ENCODE data around the gene MSRB3. TPM values are rescaled to one million over a fixed set of nuclear protein-coding genes. Genes with fewer than 3 reads are reported as not detected.

MSRB3 gene
- total RNA-seq, 5 donors from 2014 or later (not counting 1 experiment from before 2014, with no cell fraction given) = 0.22 to 0.90 (median 0.56) TPM

DNA sequence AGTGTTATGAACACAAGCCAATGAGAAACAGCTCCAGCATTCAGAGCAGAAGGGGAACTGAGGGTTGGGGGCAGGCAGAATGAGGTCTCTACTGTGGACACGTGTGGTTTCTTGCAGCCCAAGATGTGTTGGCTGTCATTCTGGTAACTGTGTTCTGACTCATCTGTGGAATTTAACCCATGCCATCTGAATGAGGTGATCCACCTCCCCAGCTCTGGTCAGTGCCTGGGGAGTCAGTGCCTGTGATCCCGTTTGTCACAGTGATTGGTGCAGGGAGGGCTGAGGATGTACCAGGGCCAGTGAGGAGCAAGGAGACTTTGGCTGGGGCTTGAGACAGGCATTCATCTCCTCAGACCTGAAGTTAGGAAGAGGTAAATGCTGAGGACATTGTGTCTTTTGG, 216.8 kb downstream of the MSRB3 start:
- Histone ChIP-seq H3K4me1 (ENCODE audit: control insufficient read depth in 1 of 2, extremely low read depth in 1 of 2, insufficient read depth in 2 of 2, low read length in 2 of 2) (no peaks in the 10 kb centered on the region), H3K9me3 (no peaks in the 10 kb centered on the region), H3K27me3 (replicated peaks in 1 of 2; ENCODE audit: control insufficient read depth in 2 of 2, extremely low read depth in 1 of 2, insufficient read depth in 2 of 2, low read length in 1 of 2) (peaks cover 0 to 3% of the 10 kb centered on the region in 2 experiments), H3K4me3 (ENCODE audit: control insufficient read depth in 1 of 2, extremely low read depth in 1 of 2, low read length in 1 of 2) (no peak overlapping the region), H3K36me3 (ENCODE audit: control insufficient read depth in 2 of 2, extremely low read depth in 1 of 2, insufficient read depth in 1 of 2, low read length in 1 of 2) (no peaks in the 10 kb centered on the region), H3K27ac (ENCODE audit: low read length) (no peak overlapping the region)
- Mint-ChIP-seq H3K9me3 (peaks cover 0 to 6% (median 2%) of the 10 kb centered on the region in 3 donors), H3K4me1 (peaks cover 0 to 2% (median 0%) of the 10 kb centered on the region in 3 donors), H3K27me3 (peaks cover 0 to 3% of the 10 kb centered on the region in 2 donors), H3K27ac (no peak overlapping the region), H3K4me3 (no peak overlapping the region), H3K36me3 (no peaks in the 10 kb centered on the region)
- ChIA-PET CTCF (no interaction called here), POLR2A (no interaction called here)
- ATAC-seq (replicated peaks in 1 of 4) (no peak), DNase-seq (no peak)
- WGBS (ENCODE audit: insufficient coverage) = 40% methylated on average over 1 of the region's 2 CpGs

GRCh38 chr12:65496617-65497016, 218.1 kb downstream of the MSRB3 start:
- Mint-ChIP-seq H3K9me3 (peaks cover 0 to 4% (median under 1%) of the 10 kb centered on the region in 3 donors), H3K36me3 (no peaks in the 10 kb centered on the region), H3K27ac (no peak overlapping the region), H3K27me3 (peaks cover 0 to 3% of the 10 kb centered on the region in 2 donors), H3K4me3 (no peak overlapping the region), H3K4me1 (peaks cover 0 to 2% (median 0%) of the 10 kb centered on the region in 3 donors)
- Histone ChIP-seq H3K27me3 (replicated peaks in 1 of 2; ENCODE audit: control insufficient read depth in 2 of 2, extremely low read depth in 1 of 2, insufficient read depth in 2 of 2, low read length in 1 of 2) (peaks cover 0 to 3% of the 10 kb centered on the region in 2 experiments), H3K9me3 (no peaks in the 10 kb centered on the region), H3K27ac (ENCODE audit: low read length) (no peak overlapping the region), H3K4me1 (ENCODE audit: control insufficient read depth in 1 of 2, extremely low read depth in 1 of 2, insufficient read depth in 2 of 2, low read length in 2 of 2) (no peaks in the 10 kb centered on the region), H3K4me3 (ENCODE audit: control insufficient read depth in 1 of 2, extremely low read depth in 1 of 2, low read length in 1 of 2) (no peak overlapping the region), H3K36me3 (ENCODE audit: control insufficient read depth in 2 of 2, extremely low read depth in 1 of 2, insufficient read depth in 1 of 2, low read length in 1 of 2) (no peaks in the 10 kb centered on the region)
- ChIA-PET POLR2A (no interaction called here), CTCF (no interaction called here)
- WGBS (ENCODE audit: insufficient coverage) = no CpG with 5 or more reads among the region's 2 CpGs
- ATAC-seq (replicated peaks in 1 of 4) (no peak), DNase-seq (no peak)

DNA sequence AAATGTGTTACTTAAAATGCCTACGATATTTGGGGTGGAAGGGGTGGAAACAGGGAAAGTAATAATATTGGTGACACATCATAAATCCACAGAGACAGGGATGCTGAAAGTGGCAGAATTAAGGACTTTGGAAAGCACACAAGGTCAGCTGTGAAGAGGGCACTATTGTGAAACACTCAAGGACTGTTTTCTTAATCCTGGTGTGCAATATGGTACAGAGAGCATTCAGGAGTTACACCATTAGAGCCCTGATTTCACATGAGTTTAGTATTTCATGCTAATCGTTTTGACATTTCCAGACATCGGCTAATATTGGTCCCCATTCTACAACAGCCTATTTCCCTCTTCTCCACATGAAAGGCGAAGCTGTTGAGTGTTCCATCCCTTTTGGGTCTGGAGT, 219.2 kb downstream of the MSRB3 start:
- no peak overlapping the region for H3K4me3 ChIP-seq (ENCODE audit: control insufficient read depth in 1 of 2, extremely low read depth in 1 of 2, low read length in 1 of 2)
- H3K4me3 Mint-ChIP-seq = no peak overlapping the region
- H3K27me3 ChIP-seq (replicated peaks in 1 of 2; ENCODE audit: control insufficient read depth in 2 of 2, extremely low read depth in 1 of 2, insufficient read depth in 2 of 2, low read length in 1 of 2) = peaks cover 0 to 3% of the 10 kb centered on the region in 2 experiments
- H3K36me3 ChIP-seq (ENCODE audit: control insufficient read depth in 2 of 2, extremely low read depth in 1 of 2, insufficient read depth in 1 of 2, low read length in 1 of 2) = no peaks in the 10 kb centered on the region
- ATAC-seq (replicated peaks in 1 of 4) (no peak), DNase-seq (no peak)
- no peaks in the 10 kb centered on the region for H3K4me1 ChIP-seq (ENCODE audit: control insufficient read depth in 1 of 2, extremely low read depth in 1 of 2, insufficient read depth in 2 of 2, low read length in 2 of 2)
- no peak overlapping the region for H3K27ac Mint-ChIP-seq
- no peaks in the 10 kb centered on the region for H3K36me3 Mint-ChIP-seq
- no peaks in the 10 kb centered on the region for H3K9me3 Mint-ChIP-seq
- ChIA-PET POLR2A (no interaction called here), CTCF (no interaction called here)
- peaks cover 3 to 6% of the 10 kb centered on the region in 2 donors for H3K27me3 Mint-ChIP-seq
- no peaks in the 10 kb centered on the region for H3K9me3 ChIP-seq
- peaks cover 0 to 2% (median 0%) of the 10 kb centered on the region in 3 donors for H3K4me1 Mint-ChIP-seq
- H3K27ac ChIP-seq (ENCODE audit: low read length) = no peak overlapping the region
- no CpG with 5 or more reads among the region's 4 CpGs for WGBS (ENCODE audit: insufficient coverage)

- WGBS (ENCODE audit: insufficient coverage) = 100% methylated on average over 6 of the region's 7 CpGs
- H3K4me3 Mint-ChIP-seq = no peak overlapping the region
- no peaks in the 10 kb centered on the region for H3K36me3 Mint-ChIP-seq
- no peak for DNase-seq
- H3K27me3 Mint-ChIP-seq = peaks cover 3 to 10% of the 10 kb centered on the region in 2 donors
- H3K4me1 Mint-ChIP-seq = no peaks in the 10 kb centered on the region
- Histone ChIP-seq H3K27ac (ENCODE audit: low read length) (no peak overlapping the region), H3K4me1 (ENCODE audit: control insufficient read depth in 1 of 2, extremely low read depth in 1 of 2, insufficient read depth in 2 of 2, low read length in 2 of 2) (no peaks in the 10 kb centered on the region), H3K27me3 (replicated peaks in 1 of 2; ENCODE audit: control insufficient read depth in 2 of 2, extremely low read depth in 1 of 2, insufficient read depth in 2 of 2, low read length in 1 of 2) (peaks cover 0 to 3% of the 10 kb centered on the region in 2 experiments), H3K9me3 (no peaks in the 10 kb centered on the region), H3K36me3 (ENCODE audit: control insufficient read depth in 2 of 2, extremely low read depth in 1 of 2, insufficient read depth in 1 of 2, low read length in 1 of 2) (no peaks in the 10 kb centered on the region), H3K4me3 (ENCODE audit: control insufficient read depth in 1 of 2, extremely low read depth in 1 of 2, low read length in 1 of 2) (no peak overlapping the region)
- CTCF ChIA-PET = no interaction called here
- H3K9me3 Mint-ChIP-seq = no peaks in the 10 kb centered on the region
- POLR2A ChIA-PET = no interaction called here
- no peak for ATAC-seq (replicated peaks in 1 of 4)
- no peak overlapping the region for H3K27ac Mint-ChIP-seq
Observed at GRCh38 chr12:65499167-65499566, 220.7 kb downstream of the MSRB3 start.

DNA sequence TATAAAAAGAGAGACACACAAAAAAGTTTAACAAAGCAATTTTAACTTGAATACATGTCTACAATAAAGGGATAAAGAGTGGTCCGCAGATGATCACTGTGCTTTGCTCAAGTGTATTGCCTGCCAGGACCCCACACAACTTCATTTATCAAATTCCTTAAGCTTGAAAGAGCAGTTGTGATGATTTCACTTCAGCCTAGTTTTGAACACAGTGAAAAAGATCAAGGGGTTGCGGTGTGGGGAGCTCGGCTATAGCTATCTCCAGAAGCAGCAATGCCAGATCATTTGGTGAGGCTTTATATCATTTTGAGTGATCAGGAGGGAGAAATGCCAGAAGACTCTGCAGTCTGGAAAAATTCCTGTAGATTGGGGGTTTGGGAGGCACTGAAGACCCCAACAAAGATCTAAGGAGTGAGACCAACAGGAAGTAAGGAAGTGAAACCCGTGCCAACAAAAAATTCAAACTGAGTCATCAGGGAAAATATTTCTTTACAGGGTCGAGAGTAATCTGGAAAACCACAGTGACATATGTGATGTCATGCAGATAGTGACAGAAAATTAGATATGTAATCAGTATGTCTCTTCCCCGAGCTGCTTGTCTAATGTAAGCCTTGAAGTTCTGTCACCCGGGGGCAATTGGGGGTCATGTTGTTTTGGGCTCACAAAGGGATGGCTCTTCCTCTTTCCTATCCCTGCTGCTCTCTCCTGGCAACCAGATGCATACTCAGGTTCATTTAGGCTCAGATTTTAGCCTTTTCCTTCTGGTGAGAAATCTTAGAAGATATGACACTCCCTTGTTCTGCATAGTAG, 221.8 kb downstream of the MSRB3 start:
- 88% methylated on average over 3 of the region's 7 CpGs for WGBS (ENCODE audit: insufficient coverage)
- H3K27ac ChIP-seq (ENCODE audit: low read length) = no peak overlapping the region
- ChIA-PET CTCF (interaction anchor here in 1 of 2 donors (0.6 kb wide), 1 partner anchor 277 kb away, joined by 4 read pairs; no protein-coding TSS in a partner anchor), POLR2A (no interaction called here)
- Mint-ChIP-seq H3K27ac (no peak overlapping the region), H3K9me3 (no peaks in the 10 kb centered on the region), H3K27me3 (peaks cover 0 to 10% of the 10 kb centered on the region in 2 donors), H3K4me1 (no peaks in the 10 kb centered on the region), H3K4me3 (no peak overlapping the region), H3K36me3 (no peaks in the 10 kb centered on the region)
- DNase-seq (no peak), ATAC-seq (replicated peaks in 1 of 4) (no peak)
- H3K27me3 ChIP-seq (replicated peaks in 1 of 2; ENCODE audit: control insufficient read depth in 2 of 2, extremely low read depth in 1 of 2, insufficient read depth in 2 of 2, low read length in 1 of 2) = no peaks in the 10 kb centered on the region
- no peaks in the 10 kb centered on the region for H3K4me1 ChIP-seq (ENCODE audit: control insufficient read depth in 1 of 2, extremely low read depth in 1 of 2, insufficient read depth in 2 of 2, low read length in 2 of 2)
- H3K36me3 ChIP-seq (ENCODE audit: control insufficient read depth in 2 of 2, extremely low read depth in 1 of 2, insufficient read depth in 1 of 2, low read length in 1 of 2) = no peaks in the 10 kb centered on the region
- H3K9me3 ChIP-seq = no peaks in the 10 kb centered on the region
- no peak overlapping the region for H3K4me3 ChIP-seq (ENCODE audit: control insufficient read depth in 1 of 2, extremely low read depth in 1 of 2, low read length in 1 of 2)

DNA sequence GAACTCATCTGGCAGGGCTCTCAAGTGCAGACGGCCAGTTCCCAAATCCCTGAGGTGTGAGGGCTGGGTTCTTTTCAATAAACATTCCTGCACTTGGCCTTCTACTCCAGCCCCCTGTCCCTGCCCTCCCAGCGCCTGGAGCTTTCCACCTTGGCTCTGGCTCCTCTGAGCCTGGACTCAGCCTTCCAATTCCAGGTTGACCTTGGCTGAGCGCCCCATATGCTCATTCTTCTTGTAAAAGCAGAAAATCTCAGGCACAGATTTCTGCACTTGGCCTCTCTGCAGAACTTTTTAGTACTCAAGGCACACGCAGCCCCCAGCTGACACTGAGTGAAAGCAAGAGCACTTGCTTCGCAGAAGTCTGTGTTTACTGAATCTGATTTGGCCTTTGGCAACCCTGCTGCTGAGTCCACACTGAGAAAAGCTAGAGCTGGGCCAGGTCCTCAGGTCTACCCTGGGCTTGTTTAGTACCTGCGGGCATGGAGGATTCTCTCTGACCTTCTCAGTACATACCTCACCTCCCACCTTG, 222.7 kb downstream of the MSRB3 start:
- ATAC-seq (replicated peaks in 1 of 4) = no peak
- DNase-seq = no peak
- Mint-ChIP-seq H3K4me1 (no peaks in the 10 kb centered on the region), H3K27ac (no peak overlapping the region), H3K9me3 (no peaks in the 10 kb centered on the region), H3K36me3 (no peaks in the 10 kb centered on the region), H3K4me3 (no peak overlapping the region), H3K27me3 (peaks cover 0 to 10% of the 10 kb centered on the region in 2 donors)
- ChIA-PET POLR2A (no interaction called here), CTCF (no interaction called here)
- Histone ChIP-seq H3K9me3 (no peaks in the 10 kb centered on the region), H3K4me1 (ENCODE audit: control insufficient read depth in 1 of 2, extremely low read depth in 1 of 2, insufficient read depth in 2 of 2, low read length in 2 of 2) (no peaks in the 10 kb centered on the region), H3K4me3 (ENCODE audit: control insufficient read depth in 1 of 2, extremely low read depth in 1 of 2, low read length in 1 of 2) (no peak overlapping the region), H3K36me3 (ENCODE audit: control insufficient read depth in 2 of 2, extremely low read depth in 1 of 2, insufficient read depth in 1 of 2, low read length in 1 of 2) (no peaks in the 10 kb centered on the region), H3K27ac (ENCODE audit: low read length) (no peak overlapping the region), H3K27me3 (replicated peaks in 1 of 2; ENCODE audit: control insufficient read depth in 2 of 2, extremely low read depth in 1 of 2, insufficient read depth in 2 of 2, low read length in 1 of 2) (peaks cover 0 to 6% of the 10 kb centered on the region in 2 experiments)
- 69% methylated on average over 4 of the region's 6 CpGs for WGBS (ENCODE audit: insufficient coverage)
